ENCODE data around the gene GNAT1.

GNAT1 gene

DNA sequence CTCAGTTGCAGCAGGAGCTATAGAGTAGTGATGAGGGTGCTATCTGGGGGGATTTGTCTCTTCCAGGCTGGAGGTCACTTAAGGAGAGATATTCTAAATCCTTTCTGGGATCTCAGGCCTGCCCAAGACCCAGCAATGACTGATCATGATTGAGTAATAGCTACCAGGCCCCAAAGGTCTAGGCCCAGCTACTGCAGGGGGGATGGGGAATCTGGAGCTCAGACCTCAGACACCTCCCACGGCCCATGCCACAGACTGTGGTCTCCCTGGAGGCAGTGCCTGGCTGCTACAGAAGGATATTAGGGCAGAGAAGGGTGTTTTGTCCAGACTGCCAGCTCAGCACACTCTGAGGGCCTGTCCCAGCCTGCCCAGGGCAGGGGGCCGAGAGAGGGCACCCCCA, 20.5 kb downstream of the GNAT1 start:
- TF ChIP-seq, protein P1, sequence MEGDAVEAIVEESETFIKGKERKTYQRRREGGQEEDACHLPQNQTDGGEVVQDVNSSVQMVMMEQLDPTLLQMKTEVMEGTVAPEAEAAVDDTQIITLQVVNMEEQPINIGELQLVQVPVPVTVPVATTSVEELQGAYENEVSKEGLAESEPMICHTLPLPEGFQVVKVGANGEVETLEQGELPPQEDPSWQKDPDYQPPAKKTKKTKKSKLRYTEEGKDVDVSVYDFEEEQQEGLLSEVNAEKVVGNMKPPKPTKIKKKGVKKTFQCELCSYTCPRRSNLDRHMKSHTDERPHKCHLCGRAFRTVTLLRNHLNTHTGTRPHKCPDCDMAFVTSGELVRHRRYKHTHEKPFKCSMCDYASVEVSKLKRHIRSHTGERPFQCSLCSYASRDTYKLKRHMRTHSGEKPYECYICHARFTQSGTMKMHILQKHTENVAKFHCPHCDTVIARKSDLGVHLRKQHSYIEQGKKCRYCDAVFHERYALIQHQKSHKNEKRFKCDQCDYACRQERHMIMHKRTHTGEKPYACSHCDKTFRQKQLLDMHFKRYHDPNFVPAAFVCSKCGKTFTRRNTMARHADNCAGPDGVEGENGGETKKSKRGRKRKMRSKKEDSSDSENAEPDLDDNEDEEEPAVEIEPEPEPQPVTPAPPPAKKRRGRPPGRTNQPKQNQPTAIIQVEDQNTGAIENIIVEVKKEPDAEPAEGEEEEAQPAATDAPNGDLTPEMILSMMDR (IDR thresholded peaks at IDR 0.05; ENCODE audit: low read depth, low read length, missing control alignments): no peak
- H3K4me3 ChIP-seq (replicated peaks; ENCODE audit: low read depth, low read length): no peak overlapping the region
- no peak for DNase-seq (ENCODE audit: extremely low read depth, low read depth)

DNA sequence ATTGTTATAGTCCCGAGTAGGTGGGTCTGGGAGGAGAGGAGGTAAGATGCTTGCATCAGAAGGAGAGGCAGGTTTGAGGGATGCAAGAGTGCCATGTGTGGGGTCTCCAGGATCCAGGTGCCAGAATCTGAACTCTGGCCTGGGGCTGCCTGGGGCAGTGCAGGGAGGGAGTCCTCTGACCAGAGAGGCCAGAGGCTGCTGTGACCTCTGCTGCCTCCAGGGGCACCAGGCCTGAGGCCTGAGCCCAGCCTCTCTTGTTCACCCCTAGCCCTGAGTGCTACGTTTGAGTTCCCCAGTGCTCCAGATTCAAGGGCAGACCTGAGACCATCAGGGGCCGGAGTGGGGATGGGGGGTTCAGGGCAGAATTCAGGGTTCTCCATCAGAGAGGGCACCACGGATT, 21.1 kb downstream of the GNAT1 start:
- DNase-seq (ENCODE audit: extremely low read depth, low read depth): no peak

DNA sequence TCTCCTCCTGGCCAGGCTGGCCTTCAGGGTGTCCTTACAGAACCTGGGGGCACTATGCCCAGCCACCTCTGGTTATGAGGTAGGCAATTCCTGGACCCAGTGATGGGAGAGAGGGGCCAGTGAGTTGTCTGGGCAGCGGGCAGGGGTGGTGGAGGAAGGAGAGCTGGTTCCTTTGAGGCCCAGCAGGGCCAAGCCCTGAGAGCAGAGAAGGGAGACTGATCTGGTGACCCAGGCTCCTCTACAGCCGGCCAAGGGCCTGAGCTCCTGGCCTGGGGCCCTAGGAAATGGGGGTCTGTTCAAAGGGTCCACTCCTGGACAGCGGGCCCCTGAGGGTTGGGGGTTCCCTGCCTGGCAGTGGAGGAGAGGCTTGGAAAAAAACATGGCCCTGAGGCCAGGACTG, 21.6 kb downstream of the GNAT1 start:
- no peak for DNase-seq (ENCODE audit: extremely low read depth, low read depth)
- no peak overlapping the region for H3K4me3 ChIP-seq (replicated peaks; ENCODE audit: low read depth, low read length)
- TF ChIP-seq, protein P1 (IDR thresholded peaks at IDR 0.05; ENCODE audit: low read depth, low read length, missing control alignments): no peak

More for the DNA sequence above, 21.1 kb downstream of the GNAT1 start:
- H3K4me3 ChIP-seq (replicated peaks; ENCODE audit: low read depth, low read length): no peak overlapping the region
- TF ChIP-seq, protein P1 (IDR thresholded peaks at IDR 0.05; ENCODE audit: low read depth, low read length, missing control alignments): no peak

DNA sequence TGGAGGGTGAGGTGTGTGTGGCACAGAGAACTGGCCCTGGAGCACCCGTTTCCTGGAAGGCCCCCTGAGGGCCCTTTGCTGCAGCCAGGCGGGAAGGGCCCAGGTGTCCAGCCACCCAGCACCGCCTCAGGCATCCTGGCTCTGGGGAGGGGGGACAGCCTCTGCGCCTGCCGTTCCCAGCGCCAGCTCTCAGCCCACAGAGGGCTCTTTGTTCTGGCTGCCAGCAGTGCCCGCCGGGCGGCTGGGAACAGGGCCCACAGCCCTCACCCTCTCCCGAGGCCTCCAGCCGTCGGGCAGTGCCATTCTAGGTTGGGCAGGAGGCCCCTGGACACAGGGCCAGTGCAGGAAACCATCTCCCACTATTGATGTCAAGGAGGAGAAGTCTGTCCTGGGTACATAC, 22.0 kb downstream of the GNAT1 start:
- H3K4me3 ChIP-seq (replicated peaks; ENCODE audit: low read depth, low read length): no peak overlapping the region

DNA sequence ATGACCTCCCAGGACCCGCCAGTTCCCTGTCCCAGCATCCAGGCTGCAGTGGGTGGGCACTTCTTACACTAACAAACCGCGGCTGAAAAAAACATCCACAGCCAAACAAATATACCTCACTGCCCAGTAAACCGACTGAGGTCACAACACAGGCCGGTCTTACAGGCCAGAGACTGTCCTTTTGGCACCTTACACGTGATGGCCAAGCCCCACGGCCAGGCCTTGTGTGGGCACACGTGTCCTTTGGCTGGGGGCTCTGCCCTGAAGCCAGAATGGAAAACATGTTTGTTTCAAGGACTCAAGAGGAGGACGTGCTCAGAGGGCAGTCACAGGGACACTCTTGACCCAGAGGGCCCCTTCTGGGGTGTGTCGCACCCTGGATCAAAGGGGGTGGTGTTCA, 23.4 kb downstream of the GNAT1 start:
- H3K4me3 ChIP-seq (replicated peaks; ENCODE audit: low read depth, low read length): no peak overlapping the region
- TF ChIP-seq, protein P1 (IDR thresholded peaks at IDR 0.05; ENCODE audit: low read depth, low read length, missing control alignments): no peak
- DNase-seq (ENCODE audit: extremely low read depth, low read depth): no peak

More for the DNA sequence above, 22.0 kb downstream of the GNAT1 start:
- TF ChIP-seq, protein P1 (IDR thresholded peaks at IDR 0.05; ENCODE audit: low read depth, low read length, missing control alignments): no peak
- DNase-seq (ENCODE audit: extremely low read depth, low read depth): no peak

DNA sequence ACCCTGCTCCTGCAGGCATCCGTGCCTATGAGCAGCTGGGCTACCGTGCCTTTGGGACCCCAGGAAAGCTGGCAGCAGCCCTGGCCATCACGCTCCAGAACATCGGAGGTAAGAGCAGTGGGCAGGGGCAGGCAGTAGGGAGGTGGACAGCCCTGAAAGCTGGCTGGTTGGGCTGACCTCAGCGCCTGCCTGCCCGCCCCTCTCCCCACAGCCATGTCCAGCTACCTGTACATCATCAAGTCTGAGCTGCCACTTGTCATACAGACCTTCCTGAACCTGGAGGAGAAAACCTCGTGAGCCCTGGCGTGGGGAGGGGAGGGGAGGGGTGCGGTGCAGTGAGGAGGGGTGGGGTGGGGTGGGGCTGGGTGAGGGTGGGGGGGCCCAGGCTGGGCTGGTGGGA, 24.1 kb downstream of the GNAT1 start:
- TF ChIP-seq, protein P1 (IDR thresholded peaks at IDR 0.05; ENCODE audit: low read depth, low read length, missing control alignments): no peak
- no peak for DNase-seq (ENCODE audit: extremely low read depth, low read depth)
- no peak overlapping the region for H3K4me3 ChIP-seq (replicated peaks; ENCODE audit: low read depth, low read length)

DNA sequence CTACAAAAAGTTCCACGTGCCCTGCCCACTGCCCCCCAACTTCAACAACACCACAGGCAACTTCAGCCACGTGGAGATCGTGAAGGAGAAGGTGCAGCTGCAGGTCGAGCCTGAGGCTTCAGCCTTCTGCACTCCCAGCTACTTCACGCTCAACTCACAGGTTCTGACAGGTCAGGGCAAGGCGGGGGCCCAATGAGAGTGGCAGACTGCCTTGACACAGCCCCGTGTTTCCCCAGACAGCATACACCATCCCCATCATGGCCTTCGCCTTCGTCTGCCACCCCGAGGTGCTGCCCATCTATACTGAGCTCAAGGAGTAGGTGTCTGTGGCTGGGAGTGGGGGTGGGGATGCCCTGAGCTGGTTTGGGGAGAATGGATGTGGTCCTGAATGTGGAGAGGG, 26.3 kb downstream of the GNAT1 start:
- TF ChIP-seq, protein P1 (IDR thresholded peaks at IDR 0.05; ENCODE audit: low read depth, low read length, missing control alignments): no peak
- no peak overlapping the region for H3K4me3 ChIP-seq (replicated peaks; ENCODE audit: low read depth, low read length)
- DNase-seq (ENCODE audit: extremely low read depth, low read depth): no peak
